KMS-11 (cell line): ENCODE data around the gene RAB38.

Experiments
- H2AFZ ChIP-seq: fragments of 200-600 bp; sonication (generic); 2 replicates; pipeline ENCODE4 v1.6.1; 2016; ENCODE audit warnings: antibody characterized with exemption, mixed run types, low read depth
- H3K27ac ChIP-seq: fragments of 200-600 bp; sonication (generic); 2 replicates; pipeline ENCODE4 v1.6.1; 2016; ENCODE audit warnings: mild to moderate bottlenecking, mixed run types
- H3K27me3 ChIP-seq: fragments of 200-600 bp; sonication (generic); 2 replicates; pipeline ENCODE4 v1.6.1; 2017; ENCODE audit warnings: mild to moderate bottlenecking, low read depth, mixed run types, moderate library complexity; ENCODE audit not compliant: insufficient read depth
- H3K36me3 ChIP-seq: fragments of 200-600 bp; sonication (generic); 2 replicates; pipeline ENCODE4 v1.6.1; 2017; ENCODE audit warnings: mild to moderate bottlenecking, mixed run types; ENCODE audit not compliant: insufficient read depth
- H3K4me1 ChIP-seq: fragments of 200-600 bp; sonication (generic); 2 replicates; pipeline ENCODE4 v1.6.1; 2016; ENCODE audit warnings: mild to moderate bottlenecking, low read depth, mixed run types; ENCODE audit not compliant: poor library complexity, severe bottlenecking
- H3K4me2 ChIP-seq: fragments of 200-600 bp; sonication (generic); 2 replicates; pipeline ENCODE4 v1.7.0; 2016; ENCODE audit warnings: mild to moderate bottlenecking, mixed run types
- H3K4me3 ChIP-seq: fragments of 200-600 bp; sonication (generic); IDR thresholded peaks from 2 replicates; pipeline ENCODE4 v1.6.1; 2017; ENCODE audit warnings: low read depth, low read length, mixed read lengths; ENCODE audit not compliant: insufficient read depth
- H3K79me2 ChIP-seq: fragments of 200-600 bp; sonication (generic); 2 replicates; pipeline ENCODE4 v1.6.1; 2016; ENCODE audit warnings: low read depth, mixed run types; ENCODE audit not compliant: insufficient read depth
- H3K9ac ChIP-seq: fragments of 200-600 bp; sonication (generic); 2 replicates; pipeline ENCODE4 v1.6.1; 2016; ENCODE audit warnings: mild to moderate bottlenecking, mixed run types
- H4K20me1 ChIP-seq: fragments of 200-600 bp; sonication (generic); 2 replicates; pipeline ENCODE4 v1.6.1; 2016; ENCODE audit warnings: mild to moderate bottlenecking, mixed run types; ENCODE audit not compliant: insufficient read depth
- TF ChIP-seq, protein P1 (sequence below): fragments of 200-600 bp; sonication (generic); conservative IDR thresholded peaks from 2 replicates; pipeline ENCODE4 v1.6.1; 2017; ENCODE audit warnings: low read depth, mild to moderate bottlenecking, antibody characterized with exemption, low read length, moderate library complexity, mixed read lengths

RAB38 gene

DNA sequence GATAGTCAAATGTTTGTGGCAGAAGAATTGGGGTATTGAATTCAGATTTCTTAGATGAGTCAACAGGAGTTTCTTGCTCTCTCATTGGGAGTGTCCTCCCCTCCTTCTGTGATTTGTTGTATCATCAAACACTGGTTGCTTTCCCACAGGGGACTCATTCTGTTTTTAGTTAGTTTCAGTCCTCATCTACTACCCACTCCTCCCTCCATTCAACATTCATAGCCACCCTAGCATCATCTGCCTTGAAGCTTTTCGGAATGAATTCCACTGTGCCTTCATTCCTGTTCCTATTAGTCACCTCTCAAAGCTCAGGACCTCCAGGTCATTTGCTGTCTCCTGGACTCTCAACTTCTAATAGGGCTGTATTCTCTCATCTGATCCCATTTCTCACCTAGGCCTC lies 31.5 kb upstream of the RAB38 start:
- TF ChIP-seq, protein P1, sequence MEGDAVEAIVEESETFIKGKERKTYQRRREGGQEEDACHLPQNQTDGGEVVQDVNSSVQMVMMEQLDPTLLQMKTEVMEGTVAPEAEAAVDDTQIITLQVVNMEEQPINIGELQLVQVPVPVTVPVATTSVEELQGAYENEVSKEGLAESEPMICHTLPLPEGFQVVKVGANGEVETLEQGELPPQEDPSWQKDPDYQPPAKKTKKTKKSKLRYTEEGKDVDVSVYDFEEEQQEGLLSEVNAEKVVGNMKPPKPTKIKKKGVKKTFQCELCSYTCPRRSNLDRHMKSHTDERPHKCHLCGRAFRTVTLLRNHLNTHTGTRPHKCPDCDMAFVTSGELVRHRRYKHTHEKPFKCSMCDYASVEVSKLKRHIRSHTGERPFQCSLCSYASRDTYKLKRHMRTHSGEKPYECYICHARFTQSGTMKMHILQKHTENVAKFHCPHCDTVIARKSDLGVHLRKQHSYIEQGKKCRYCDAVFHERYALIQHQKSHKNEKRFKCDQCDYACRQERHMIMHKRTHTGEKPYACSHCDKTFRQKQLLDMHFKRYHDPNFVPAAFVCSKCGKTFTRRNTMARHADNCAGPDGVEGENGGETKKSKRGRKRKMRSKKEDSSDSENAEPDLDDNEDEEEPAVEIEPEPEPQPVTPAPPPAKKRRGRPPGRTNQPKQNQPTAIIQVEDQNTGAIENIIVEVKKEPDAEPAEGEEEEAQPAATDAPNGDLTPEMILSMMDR = no peak
- Histone ChIP-seq H3K27ac (no peak overlapping the region), H3K27me3 (no peaks in the 10 kb centered on the region), H3K4me1 (no peaks in the 10 kb centered on the region), H3K79me2 (no peaks in the 10 kb centered on the region), H3K4me2 (no peak overlapping the region), H2AFZ (no peak overlapping the region), H3K36me3 (no peaks in the 10 kb centered on the region), H3K9ac (no peak overlapping the region), H4K20me1 (no peaks in the 10 kb centered on the region), H3K4me3 (no peak overlapping the region)

DNA sequence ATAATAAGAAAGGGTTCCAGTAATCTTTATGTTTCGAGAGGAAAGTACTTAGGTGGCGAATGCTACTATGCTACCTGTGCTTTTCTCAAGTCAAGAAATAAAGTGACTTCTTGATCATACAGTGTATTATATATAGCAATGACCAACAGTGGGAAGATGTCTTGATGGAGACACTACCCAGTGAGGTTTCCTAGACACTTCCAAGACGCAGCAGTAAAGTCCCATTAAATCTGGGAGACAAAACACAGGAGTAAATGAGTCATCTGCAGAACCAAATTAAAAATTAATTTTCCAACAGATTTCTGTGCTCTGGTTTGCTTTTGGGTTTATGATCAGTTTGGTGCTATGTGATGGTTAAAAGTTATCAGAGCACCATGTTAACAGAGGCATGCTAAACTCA lies 29.1 kb upstream of the RAB38 start:
- Histone ChIP-seq H3K36me3 (no peaks in the 10 kb centered on the region), H3K4me2 (no peak overlapping the region)
- TF ChIP-seq, protein P1 = no peak

DNA sequence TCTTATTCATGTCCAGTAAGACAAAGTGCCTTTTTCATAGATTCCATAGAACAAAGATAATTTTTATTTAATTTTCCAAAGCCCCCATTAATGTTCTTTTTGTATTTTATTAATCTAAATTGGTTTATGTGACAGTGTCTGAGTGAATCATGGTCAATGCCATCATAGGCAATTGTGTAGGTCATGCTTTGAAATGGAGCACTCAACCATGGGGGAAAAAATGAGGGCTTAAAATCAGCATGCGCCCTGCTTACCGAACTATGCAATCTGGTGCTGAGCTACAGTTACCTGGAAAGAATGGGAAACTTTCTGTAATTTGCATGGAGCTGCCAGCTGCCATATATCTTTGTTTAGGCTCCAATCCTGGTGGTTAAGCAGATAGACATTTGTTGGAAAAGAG lies 28.4 kb upstream of the RAB38 start:
- TF ChIP-seq, protein P1 = no peak
- Histone ChIP-seq H3K79me2 (no peaks in the 10 kb centered on the region), H2AFZ (no peak overlapping the region), H3K27ac (no peak overlapping the region), H3K36me3 (no peaks in the 10 kb centered on the region), H4K20me1 (no peaks in the 10 kb centered on the region), H3K4me2 (no peak overlapping the region), H3K4me3 (no peak overlapping the region), H3K4me1 (no peaks in the 10 kb centered on the region), H3K27me3 (no peaks in the 10 kb centered on the region), H3K9ac (no peak overlapping the region)

More for the DNA sequence above, 29.1 kb upstream of the RAB38 start:
- Histone ChIP-seq H3K4me3 (no peak overlapping the region), H2AFZ (no peak overlapping the region), H3K27ac (no peak overlapping the region), H3K79me2 (no peaks in the 10 kb centered on the region), H4K20me1 (no peaks in the 10 kb centered on the region), H3K27me3 (no peaks in the 10 kb centered on the region), H3K9ac (no peak overlapping the region), H3K4me1 (no peaks in the 10 kb centered on the region)

DNA sequence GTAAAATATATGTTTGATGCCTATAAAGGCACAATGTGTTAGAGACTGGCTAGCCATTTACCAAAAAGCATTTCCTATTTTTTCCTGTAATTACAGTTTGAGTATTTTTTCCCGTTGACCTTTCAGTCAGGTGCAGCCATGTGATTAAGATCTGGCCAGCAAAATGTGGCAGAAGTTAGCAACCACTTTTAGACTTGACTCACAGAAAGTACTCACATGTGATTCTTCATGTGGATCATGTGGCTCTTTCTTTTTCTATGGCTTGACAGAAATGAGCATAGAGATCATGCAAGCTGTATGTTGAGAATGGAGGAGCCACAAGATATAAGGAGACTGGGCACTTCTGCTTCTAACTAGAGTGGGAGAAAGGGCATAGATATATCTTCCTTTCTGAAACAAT lies 27.3 kb upstream of the RAB38 start:
- Histone ChIP-seq H4K20me1 (no peaks in the 10 kb centered on the region), H3K79me2 (no peaks in the 10 kb centered on the region), H3K27me3 (no peaks in the 10 kb centered on the region), H3K9ac (no peak overlapping the region), H3K4me1 (no peaks in the 10 kb centered on the region), H2AFZ (no peak overlapping the region), H3K4me3 (no peak overlapping the region), H3K27ac (no peak overlapping the region), H3K36me3 (no peaks in the 10 kb centered on the region), H3K4me2 (no peak overlapping the region)
- TF ChIP-seq, protein P1 = no peak
